ENCODE measurements around the gene IRS4. TPM values are rescaled to one million over a fixed set of nuclear protein-coding genes. Genes with fewer than 3 reads are reported as not detected.

Gene IRS4
- polyA plus RNA-seq, 3 donors from 2014 or later = not detected

DNA sequence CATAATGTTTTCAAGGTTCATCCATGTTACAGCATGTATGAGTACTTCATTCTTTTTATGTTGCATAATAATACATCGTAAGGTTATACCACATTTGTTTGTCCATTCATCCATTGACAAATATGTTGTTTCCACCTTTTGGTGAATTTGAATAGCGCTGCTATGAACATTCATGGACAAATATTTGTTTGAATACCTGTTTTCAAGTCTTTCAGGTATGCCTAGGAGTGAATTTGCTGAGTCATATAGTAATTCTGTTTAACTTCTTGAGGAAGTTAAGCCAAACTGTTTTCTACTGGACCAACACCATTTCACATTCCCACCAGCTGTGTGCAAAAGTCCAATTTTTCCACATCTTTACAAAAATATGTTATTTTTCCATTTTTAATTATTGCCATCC lies 31.5 kb downstream of the IRS4 start:
- Mint-ChIP-seq H3K36me3 (no peaks in the 10 kb centered on the region), H3K4me1 (no peaks in the 10 kb centered on the region), H3K27me3 (ENCODE audit: low read depth in 3 of 3) (peaks cover 0 to 2% (median 0%) of the 10 kb centered on the region in 3 donors), H3K9me3 (peaks cover 0 to 2% (median 0%) of the 10 kb centered on the region in 6 donors), H3K27ac (no peak overlapping the region), H3K4me3 (no peak overlapping the region)
- no peak for DNase-seq

DNA sequence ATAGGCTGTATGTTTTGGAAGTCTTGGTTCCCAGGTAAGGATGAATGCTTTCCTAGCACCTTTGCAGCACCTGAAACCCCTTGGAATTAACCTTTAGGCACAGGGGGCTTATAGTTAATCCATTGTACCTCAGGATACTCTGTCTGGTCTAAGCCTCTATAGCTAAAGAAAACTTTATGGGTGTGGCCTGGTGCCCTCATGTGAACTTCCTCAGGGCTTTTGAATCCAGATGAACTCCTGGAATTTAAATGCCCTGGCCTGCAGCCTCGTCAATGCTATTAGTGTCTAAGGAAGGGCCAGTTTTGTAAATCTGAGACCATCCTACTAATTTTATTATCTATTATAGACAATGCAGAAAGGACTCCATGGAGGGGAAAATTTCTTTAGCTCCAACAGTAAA lies 33.8 kb downstream of the IRS4 start:
- no peaks in the 10 kb centered on the region for H3K36me3 Mint-ChIP-seq
- H3K4me1 Mint-ChIP-seq = no peaks in the 10 kb centered on the region
- no peak for DNase-seq
- peaks cover 0 to 2% (median 0%) of the 10 kb centered on the region in 3 donors for H3K27me3 Mint-ChIP-seq (ENCODE audit: low read depth in 3 of 3)
- no peak overlapping the region for H3K27ac Mint-ChIP-seq
- H3K9me3 Mint-ChIP-seq = peaks cover 0 to 2% (median 0%) of the 10 kb centered on the region in 6 donors
- no peak overlapping the region for H3K4me3 Mint-ChIP-seq

DNA sequence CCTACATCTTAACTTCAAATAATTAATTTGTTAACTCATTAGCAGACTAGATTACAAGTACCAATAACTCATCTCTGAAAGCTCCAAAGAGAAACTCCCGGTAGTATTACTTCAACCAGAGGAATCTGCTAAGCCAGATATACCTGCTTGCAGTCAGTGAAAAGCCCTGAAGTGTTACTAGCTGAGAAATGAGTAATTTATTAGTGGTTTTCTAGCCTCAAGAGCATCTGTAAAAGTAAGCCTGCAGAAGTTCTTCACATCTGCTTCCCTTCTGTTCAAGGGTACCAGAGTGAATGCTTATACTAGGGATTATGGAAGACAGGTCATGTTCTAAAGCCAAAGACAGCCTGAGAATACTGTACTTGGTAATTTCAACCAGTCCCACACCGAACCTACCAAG lies 34.7 kb downstream of the IRS4 start:
- peaks cover 0 to 2% (median 0%) of the 10 kb centered on the region in 6 donors for H3K9me3 Mint-ChIP-seq

DNA sequence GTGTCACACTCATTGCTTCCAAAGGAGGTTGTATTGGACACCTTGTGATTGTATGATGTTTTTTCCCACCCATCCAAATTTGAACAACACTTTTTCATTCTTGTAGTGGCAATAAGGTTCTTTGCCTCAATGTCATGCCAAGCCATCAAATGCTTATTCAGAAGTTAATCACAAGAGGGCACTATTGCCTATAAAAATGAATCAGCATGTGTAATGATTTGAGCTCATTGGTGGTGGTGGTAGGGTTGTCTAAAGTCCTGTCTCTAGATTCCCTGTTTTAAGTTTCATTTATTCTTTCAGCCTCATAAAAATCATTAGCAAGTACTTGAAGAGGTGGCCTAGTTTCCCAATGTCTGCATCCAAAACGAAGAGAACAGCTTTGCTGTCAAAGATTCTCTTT lies 37.0 kb downstream of the IRS4 start:
- no peaks in the 10 kb centered on the region for H3K4me1 Mint-ChIP-seq
- no peaks in the 10 kb centered on the region for H3K9me3 Mint-ChIP-seq
- H3K4me3 Mint-ChIP-seq = no peak overlapping the region
- no peak overlapping the region for H3K27ac Mint-ChIP-seq
- DNase-seq = no peak
- H3K36me3 Mint-ChIP-seq = no peaks in the 10 kb centered on the region
- H3K27me3 Mint-ChIP-seq (ENCODE audit: low read depth in 3 of 3) = peaks cover 0 to 2% (median 0%) of the 10 kb centered on the region in 3 donors

More for the DNA sequence above, 34.7 kb downstream of the IRS4 start:
- H3K36me3 Mint-ChIP-seq = no peaks in the 10 kb centered on the region
- H3K4me1 Mint-ChIP-seq = no peaks in the 10 kb centered on the region
- no peak overlapping the region for H3K27ac Mint-ChIP-seq
- H3K4me3 Mint-ChIP-seq = no peak overlapping the region
- peaks cover 0 to 2% (median 0%) of the 10 kb centered on the region in 3 donors for H3K27me3 Mint-ChIP-seq (ENCODE audit: low read depth in 3 of 3)
- no peak for DNase-seq

DNA sequence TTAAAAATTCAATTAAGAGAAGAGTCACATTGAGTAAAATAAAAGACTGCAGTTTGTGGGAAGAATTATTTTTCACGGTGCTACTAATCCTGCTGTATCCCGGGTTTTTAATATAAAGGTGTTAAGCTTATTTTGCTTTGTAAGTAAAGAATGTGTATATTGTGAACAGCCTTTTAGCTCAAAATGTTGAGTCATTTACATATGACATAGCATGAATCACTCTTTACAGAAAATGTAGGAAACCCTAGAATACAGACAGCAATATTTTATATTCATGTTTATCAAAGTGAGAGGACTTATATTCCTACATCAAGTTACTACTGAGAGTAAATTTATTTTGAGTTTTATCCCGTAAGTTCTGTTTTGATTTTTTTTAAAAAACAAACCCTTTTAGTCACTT lies 39.7 kb downstream of the IRS4 start:
- Mint-ChIP-seq H3K36me3 (no peaks in the 10 kb centered on the region), H3K9me3 (peaks cover 0 to 7% (median 0%) of the 10 kb centered on the region in 6 donors), H3K27ac (no peak overlapping the region), H3K4me3 (no peak overlapping the region), H3K27me3 (ENCODE audit: low read depth in 3 of 3) (no peaks in the 10 kb centered on the region), H3K4me1 (no peaks in the 10 kb centered on the region)
- DNase-seq = no peak
